Activated naive CD8-positive, alpha-beta T cell treated with anti-CD3 and anti-CD28 coated beads for 36 hours (primary cell): ENCODE measurements around the gene L3MBTL3. TPM values are rescaled to one million over a fixed set of nuclear protein-coding genes. Genes with fewer than 3 reads are reported as not detected.
A peak's percentile ranks its signal among the peaks of the same experiment; 100 is the strongest.

Experiments used
- DNase-seq: peaks from one replicate; pipeline ENCODE4 v3.0.0; 2021
- H3K27ac Mint-ChIP-seq: one replicate; pipeline ENCODE4 v1.8.0; 2022; ENCODE audit warnings: mild to moderate bottlenecking, moderate library complexity, mixed read lengths
- H3K27me3 Mint-ChIP-seq: one replicate; pipeline ENCODE4 v1.8.0; 2022; ENCODE audit warnings: mild to moderate bottlenecking, mixed read lengths
- H3K36me3 Mint-ChIP-seq: one replicate; pipeline ENCODE4 v1.8.0; 2021; ENCODE audit warnings: mild to moderate bottlenecking, mixed read lengths
- H3K4me1 Mint-ChIP-seq: one replicate; pipeline ENCODE4 v1.8.0; 2021; ENCODE audit warnings: mixed read lengths
- H3K4me3 Mint-ChIP-seq: one replicate; pipeline ENCODE4 v1.8.0; 2022; ENCODE audit warnings: mild to moderate bottlenecking, moderate library complexity, mixed read lengths
- H3K9me3 Mint-ChIP-seq: one replicate; pipeline ENCODE4 v1.8.0; 2022; ENCODE audit warnings: mixed read lengths
- total RNA-seq, 2 experiments: library from RNA; stranded (reverse); gene quantifications; one replicate each; pipeline ENCODE4 v1.2.3, GENCODE V29; 2021

The L3MBTL3 gene
- 10 to 100 TPM; 11.1 to 12.9 TPM for total RNA-seq

GRCh38 chr6:130018292-130018743 is at the start of gene L3MBTL3:
TSS of gene L3MBTL3 (plus strand) at chr6:130018581. CDS start at chr6:130042700, 24,119 bp downstream.
- Mint-ChIP-seq H3K27ac (peak within 1 kb of the TSS; percentile 99), H3K27me3 (no peaks in the 10 kb centered on the region), H3K4me1 (peaks cover 30% of the 10 kb centered on the region), H3K9me3 (no peaks in the 10 kb centered on the region), H3K4me3 (peak within 1 kb of the TSS; percentile 100), H3K36me3 (peaks cover 8% of the 10 kb centered on the region)
- peak; percentile 89 for DNase-seq

- no peaks in the 10 kb centered on the region for H3K4me1 Mint-ChIP-seq
- DNase-seq: no peak
- peaks cover 4% of the 10 kb centered on the region for H3K27me3 Mint-ChIP-seq
- H3K4me3 Mint-ChIP-seq: no peak overlapping the region
- H3K36me3 Mint-ChIP-seq: no peaks in the 10 kb centered on the region
- no peaks in the 10 kb centered on the region for H3K9me3 Mint-ChIP-seq
- H3K27ac Mint-ChIP-seq: no peak overlapping the region
Measured at GRCh38 chr6:129969064-129969463, 49.3 kb upstream of the L3MBTL3 start.

GRCh38 chr6:129976110-129976509 is 42.3 kb upstream of the L3MBTL3 start:
- peaks cover 5% of the 10 kb centered on the region for H3K36me3 Mint-ChIP-seq
- H3K4me1 Mint-ChIP-seq: no peaks in the 10 kb centered on the region
- no peaks in the 10 kb centered on the region for H3K27me3 Mint-ChIP-seq
- H3K9me3 Mint-ChIP-seq: peaks cover 15% of the 10 kb centered on the region
- no peak overlapping the region for H3K4me3 Mint-ChIP-seq
- no peak overlapping the region for H3K27ac Mint-ChIP-seq
- DNase-seq: no peak

GRCh38 chr6:129978148-129978916 is 40.0 kb upstream of the L3MBTL3 start:
- Mint-ChIP-seq H3K36me3 (peaks cover 5% of the 10 kb centered on the region), H3K27me3 (no peaks in the 10 kb centered on the region), H3K4me1 (no peaks in the 10 kb centered on the region), H3K27ac (no peak overlapping the region), H3K4me3 (no peak overlapping the region), H3K9me3 (peaks cover 15% of the 10 kb centered on the region)
- DNase-seq: no peak

- no peaks in the 10 kb centered on the region for H3K27me3 Mint-ChIP-seq
- no peak overlapping the region for H3K4me3 Mint-ChIP-seq
- peaks cover 5% of the 10 kb centered on the region for H3K36me3 Mint-ChIP-seq
- no peaks in the 10 kb centered on the region for H3K4me1 Mint-ChIP-seq
- H3K27ac Mint-ChIP-seq: no peak overlapping the region
- DNase-seq: no peak
- peaks cover 15% of the 10 kb centered on the region for H3K9me3 Mint-ChIP-seq
Measured at GRCh38 chr6:129980821-129981220, 37.6 kb upstream of the L3MBTL3 start.

- peaks cover 12% of the 10 kb centered on the region for H3K9me3 Mint-ChIP-seq
Measured at GRCh38 chr6:129981598-129981997, 36.8 kb upstream of the L3MBTL3 start.

GRCh38 chr6:129989396-129989795 is 29.0 kb upstream of the L3MBTL3 start:
- H3K27me3 Mint-ChIP-seq: no peaks in the 10 kb centered on the region
- DNase-seq: no peak
- H3K36me3 Mint-ChIP-seq: no peaks in the 10 kb centered on the region
- no peak overlapping the region for H3K4me3 Mint-ChIP-seq
- H3K4me1 Mint-ChIP-seq: peaks cover 7% of the 10 kb centered on the region
- H3K27ac Mint-ChIP-seq: no peak overlapping the region
- no peaks in the 10 kb centered on the region for H3K9me3 Mint-ChIP-seq

More at GRCh38 chr6:129981598-129981997, 36.8 kb upstream of the L3MBTL3 start:
- H3K27me3 Mint-ChIP-seq: no peaks in the 10 kb centered on the region
- H3K4me3 Mint-ChIP-seq: no peak overlapping the region
- no peak overlapping the region for H3K27ac Mint-ChIP-seq
- H3K36me3 Mint-ChIP-seq: peaks cover 5% of the 10 kb centered on the region
- no peaks in the 10 kb centered on the region for H3K4me1 Mint-ChIP-seq
- no peak for DNase-seq

GRCh38 chr6:129992881-129993280 is 25.5 kb upstream of the L3MBTL3 start:
- Mint-ChIP-seq H3K4me1 (peaks cover 7% of the 10 kb centered on the region), H3K36me3 (no peaks in the 10 kb centered on the region), H3K4me3 (no peak overlapping the region), H3K9me3 (no peaks in the 10 kb centered on the region), H3K27ac (no peak overlapping the region), H3K27me3 (no peaks in the 10 kb centered on the region)
- no peak for DNase-seq

- H3K27me3 Mint-ChIP-seq: no peaks in the 10 kb centered on the region
- H3K4me3 Mint-ChIP-seq: no peak overlapping the region
- no peak overlapping the region for H3K27ac Mint-ChIP-seq
- H3K4me1 Mint-ChIP-seq: peaks cover 3% of the 10 kb centered on the region
- H3K9me3 Mint-ChIP-seq: no peaks in the 10 kb centered on the region
- no peak for DNase-seq
- no peaks in the 10 kb centered on the region for H3K36me3 Mint-ChIP-seq
Measured at GRCh38 chr6:129994410-129994809, 24.0 kb upstream of the L3MBTL3 start.

GRCh38 chr6:129996387-129996786 is 22.0 kb upstream of the L3MBTL3 start:
- H3K27ac Mint-ChIP-seq: no peak overlapping the region
- H3K36me3 Mint-ChIP-seq: no peaks in the 10 kb centered on the region
- no peaks in the 10 kb centered on the region for H3K4me1 Mint-ChIP-seq
- no peak for DNase-seq
- no peaks in the 10 kb centered on the region for H3K27me3 Mint-ChIP-seq
- no peak overlapping the region for H3K4me3 Mint-ChIP-seq
- H3K9me3 Mint-ChIP-seq: no peaks in the 10 kb centered on the region

- Mint-ChIP-seq H3K4me1 (no peaks in the 10 kb centered on the region), H3K9me3 (no peaks in the 10 kb centered on the region), H3K36me3 (no peaks in the 10 kb centered on the region), H3K4me3 (no peak overlapping the region), H3K27me3 (no peaks in the 10 kb centered on the region), H3K27ac (no peak overlapping the region)
- DNase-seq: no peak
Measured at GRCh38 chr6:130000526-130001421, 17.6 kb upstream of the L3MBTL3 start.

GRCh38 chr6:130008236-130008873 is 10.0 kb upstream of the L3MBTL3 start:
- Mint-ChIP-seq H3K36me3 (no peaks in the 10 kb centered on the region), H3K9me3 (no peaks in the 10 kb centered on the region), H3K27me3 (peaks cover 5% of the 10 kb centered on the region), H3K4me1 (no peaks in the 10 kb centered on the region), H3K4me3 (no peak overlapping the region), H3K27ac (no peak overlapping the region)
- DNase-seq: no peak

GRCh38 chr6:130009146-130009545 is 9.2 kb upstream of the L3MBTL3 start:
- no peaks in the 10 kb centered on the region for H3K4me1 Mint-ChIP-seq
- no peak overlapping the region for H3K27ac Mint-ChIP-seq
- peaks cover 5% of the 10 kb centered on the region for H3K27me3 Mint-ChIP-seq
- no peak for DNase-seq
- no peak overlapping the region for H3K4me3 Mint-ChIP-seq
- no peaks in the 10 kb centered on the region for H3K36me3 Mint-ChIP-seq
- H3K9me3 Mint-ChIP-seq: no peaks in the 10 kb centered on the region

GRCh38 chr6:130010387-130010786 is 8.0 kb upstream of the L3MBTL3 start:
- Mint-ChIP-seq H3K4me1 (no peaks in the 10 kb centered on the region), H3K4me3 (no peak overlapping the region), H3K9me3 (no peaks in the 10 kb centered on the region), H3K27ac (no peak overlapping the region), H3K36me3 (no peaks in the 10 kb centered on the region), H3K27me3 (peaks cover 5% of the 10 kb centered on the region)
- DNase-seq: no peak

- H3K4me3 Mint-ChIP-seq: no peak overlapping the region
- no peaks in the 10 kb centered on the region for H3K9me3 Mint-ChIP-seq
- H3K4me1 Mint-ChIP-seq: peaks cover under 1% of the 10 kb centered on the region
- no peak for DNase-seq
- no peak overlapping the region for H3K27ac Mint-ChIP-seq
- H3K36me3 Mint-ChIP-seq: no peaks in the 10 kb centered on the region
- H3K27me3 Mint-ChIP-seq: peaks cover 5% of the 10 kb centered on the region
Measured at GRCh38 chr6:130012728-130013127, 5.7 kb upstream of the L3MBTL3 start.
